Naive thymus-derived CD8-positive, alpha-beta T cell (primary cell): ENCODE results near the gene GIMAP2. TPM values are rescaled to one million over a fixed set of nuclear protein-coding genes. Genes with fewer than 3 reads are reported as not detected.

ENCODE experiments used
- ATAC-seq, 2 donors: fragments of 150-1000 bp; cut with Tn5 transposase in 1 of 2; sonication (Bioruptor Pico), chemical (Tn5 transposase) in 1 of 2; 1 replicate in 1 of 2; 2 replicates in 1 of 2; pipeline ENCODE4 v1.10.0; 2021; ENCODE audit warnings: mild to moderate bottlenecking in 2 of 2, moderate library complexity in 2 of 2
- POLR2A ChIA-PET: fragments of 350-600 bp; sonication (Branson Sonifier 250); formaldehyde crosslinking; loops from one replicate; lab custom pipeline; 2021; ENCODE audit warnings: antibody characterized with exemption; lab: Charles Lee
- DNase-seq, 10 donors: peaks; one replicate each; pipeline versions ENCODE4 v3.0.0 to v3.0.0-alpha.2; 2020 to 2022
- H3K27ac Mint-ChIP-seq, 10 donors: one replicate each; pipeline ENCODE4 v1.8.0; 2020 to 2022; ENCODE audit warnings: mild to moderate bottlenecking in 10 of 10, mixed read lengths in 10 of 10, moderate library complexity in 4 of 10, inconsistent platforms in 1 of 10
- H3K27me3 Mint-ChIP-seq, 5 donors: one replicate each; pipeline ENCODE4 v1.8.0; 2021 to 2022; ENCODE audit warnings: mixed read lengths in 5 of 5
- H3K36me3 Mint-ChIP-seq, 3 donors: one replicate each; pipeline ENCODE4 v1.8.0; 2020 to 2022; ENCODE audit warnings: mixed read lengths in 3 of 3, mild to moderate bottlenecking in 2 of 3, inconsistent platforms in 1 of 3
- H3K4me1 Mint-ChIP-seq, 4 donors: one replicate each; pipeline ENCODE4 v1.8.0; 2021 to 2022; ENCODE audit warnings: mixed read lengths in 4 of 4
- H3K4me3 Mint-ChIP-seq, 10 donors: one replicate each; pipeline ENCODE4 v1.8.0; 2020 to 2022; ENCODE audit warnings: mild to moderate bottlenecking in 10 of 10, mixed read lengths in 10 of 10, moderate library complexity in 6 of 10, inconsistent platforms in 1 of 10
- H3K9me3 Mint-ChIP-seq, 9 donors: one replicate each; pipeline ENCODE4 v1.8.0; 2020 to 2022; ENCODE audit warnings: mixed read lengths in 9 of 9, mild to moderate bottlenecking in 3 of 9, inconsistent platforms in 1 of 9, moderate library complexity in 1 of 9
- polyA plus RNA-seq, 3 donors: library from polyadenylated mRNA; unstranded; fragments of 300-500 nt; fragmentation: Illumina TruSeq; gene quantifications; one replicate each; pipeline ENCODE4 v1.2.3, GENCODE V29; 2021
- total RNA-seq, 8 experiments: library from RNA in 2 of 8; stranded (reverse) in 2 of 8; gene quantifications; one replicate each; pipeline ENCODE4 v1.2.3 and lab custom pipeline; 2021 to 2026

The GIMAP2 gene
- total and polyA plus RNA-seq, 5 experiments from 2014 or later = 89.3 to 238 (median 102) TPM

DNA sequence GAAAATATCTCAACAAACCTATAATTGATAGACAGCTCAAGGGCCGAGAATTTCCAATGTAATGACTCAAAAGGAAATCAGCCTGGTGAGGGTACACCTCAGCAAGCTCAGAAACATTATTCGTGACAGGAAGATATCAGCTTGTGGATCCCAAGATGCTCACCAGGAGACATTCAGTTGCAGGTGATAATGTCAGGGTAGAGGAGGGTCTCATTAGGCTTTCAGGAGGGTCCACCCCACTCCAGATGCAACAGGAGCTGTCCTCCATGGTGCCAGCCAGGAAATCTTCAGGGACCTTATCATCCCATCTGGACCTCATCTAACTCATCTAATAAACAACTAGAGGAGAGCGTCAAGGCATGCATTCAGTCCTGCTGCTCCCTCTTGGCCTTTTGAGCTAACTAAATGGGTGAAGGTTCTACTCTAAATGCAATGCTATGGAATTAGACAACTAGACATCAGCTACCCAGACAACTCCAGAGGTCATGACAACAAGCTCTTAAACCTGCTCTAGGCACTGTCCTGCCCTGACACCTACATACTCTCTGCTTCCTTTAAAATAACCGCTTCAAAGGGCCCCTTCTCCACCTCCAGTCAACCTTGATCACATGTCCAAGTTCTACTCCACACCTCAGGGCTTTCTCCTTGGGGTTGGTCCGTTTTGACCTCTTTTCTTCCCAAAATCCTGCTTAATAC, 47.4 kb downstream of the GIMAP2 start:
- peak overlapping the region; percentile 53 to 100 (median 93) for H3K27ac Mint-ChIP-seq
- POLR2A ChIA-PET = interaction anchor here (0.6 to 10.6 kb wide), 14 partner anchors 10 to 319 kb away, joined by 3 to 323 read pairs (median 8); partner anchors contain the start of genes GIMAP1, GIMAP2, GIMAP4 and GIMAP6
- H3K36me3 Mint-ChIP-seq = peaks cover 3 to 19% (median 12%) of the 10 kb centered on the region in 3 donors
- ATAC-seq (peak; percentile 9 to 31), DNase-seq (no peak)
- peaks cover 4 to 12% (median 11%) of the 10 kb centered on the region in 9 donors for H3K9me3 Mint-ChIP-seq
- peak overlapping the region in 9 of 10 donors; percentile 28 to 88 (median 58) for H3K4me3 Mint-ChIP-seq
- H3K4me1 Mint-ChIP-seq = peaks cover 44 to 73% (median 71%) of the 10 kb centered on the region in 4 donors
- H3K27me3 Mint-ChIP-seq = no peaks in the 10 kb centered on the region

GRCh38 chr7:150733482-150734095, 48.1 kb downstream of the GIMAP2 start:
- Mint-ChIP-seq H3K27ac (peak overlapping the region; percentile 93 to 100 (median 96)), H3K4me3 (peak overlapping the region in 8 of 10 donors; percentile 51 to 100 (median 70)), H3K4me1 (peaks cover 46 to 71% (median 71%) of the 10 kb centered on the region in 4 donors), H3K36me3 (peaks cover 8 to 19% (median 12%) of the 10 kb centered on the region in 3 donors), H3K27me3 (no peaks in the 10 kb centered on the region), H3K9me3 (peaks cover 2 to 7% (median 5%) of the 10 kb centered on the region in 9 donors)
- POLR2A ChIA-PET = interaction anchor here (0.6 to 10.6 kb wide), 11 partner anchors 10 to 319 kb away, joined by 3 to 323 read pairs (median 9); partner anchors contain the start of genes GIMAP1, GIMAP4 and GIMAP6
- DNase-seq = no peak
- ATAC-seq = no peak

- Mint-ChIP-seq H3K4me3 (peak overlapping the region in 6 of 10 donors; percentile 11 to 100 (median 70)), H3K27me3 (no peaks in the 10 kb centered on the region), H3K27ac (peak overlapping the region; percentile 93 to 100 (median 96)), H3K4me1 (peaks cover 47 to 72% (median 71%) of the 10 kb centered on the region in 4 donors), H3K36me3 (peaks cover 15 to 20% (median 16%) of the 10 kb centered on the region in 3 donors), H3K9me3 (peaks cover 0 to 6% (median 0%) of the 10 kb centered on the region in 9 donors)
- POLR2A ChIA-PET = interaction anchor here (0.6 to 10.6 kb wide), 10 partner anchors 9 to 285 kb away, joined by 3 to 323 read pairs (median 35); partner anchors contain the start of genes GIMAP1, GIMAP4, GIMAP6 and GIMAP7
- ATAC-seq (no peak), DNase-seq (no peak)
Measured at GRCh38 chr7:150734254-150734653, 48.7 kb downstream of the GIMAP2 start.

GRCh38 chr7:150735596-150736358, 50.3 kb downstream of the GIMAP2 start:
- POLR2A ChIA-PET = interaction anchor here (0.9 to 16.2 kb wide), 14 partner anchors 8 to 283 kb away, joined by 3 to 323 read pairs (median 6); partner anchors contain the start of genes GIMAP1, GIMAP4, GIMAP6 and GIMAP7
- no peak for DNase-seq
- peak; percentile 31 to 43 for ATAC-seq
- Mint-ChIP-seq H3K27me3 (no peaks in the 10 kb centered on the region), H3K4me1 (peaks cover 43 to 71% (median 66%) of the 10 kb centered on the region in 4 donors), H3K9me3 (peaks cover 0 to 5% (median 0%) of the 10 kb centered on the region in 9 donors), H3K27ac (peak overlapping the region; percentile 93 to 100 (median 96)), H3K4me3 (peak overlapping the region; percentile 88 to 100 (median 98)), H3K36me3 (peaks cover 29 to 33% (median 30%) of the 10 kb centered on the region in 3 donors)

DNA sequence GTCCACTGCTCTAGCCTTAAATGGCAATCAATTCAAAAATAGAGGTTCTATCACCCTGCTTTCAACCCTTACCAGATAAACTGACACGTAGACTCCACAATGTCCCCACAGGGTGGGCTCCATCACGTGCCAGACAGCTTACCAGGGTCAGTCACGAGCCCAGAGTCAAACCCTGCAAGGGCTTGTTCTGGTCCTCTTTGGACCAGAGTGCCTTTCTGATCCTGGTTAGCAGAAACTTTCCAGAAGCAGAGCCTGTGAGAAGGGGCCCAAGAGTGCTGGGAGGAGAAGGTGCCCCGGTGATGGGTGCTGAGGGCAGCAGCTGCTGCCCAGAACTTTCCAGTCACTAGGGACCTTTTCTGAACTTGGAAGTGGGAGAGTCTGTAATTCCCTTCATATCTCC, 51.4 kb downstream of the GIMAP2 start:
- Mint-ChIP-seq H3K9me3 (peaks cover 0 to 5% (median 0%) of the 10 kb centered on the region in 9 donors), H3K4me1 (peaks cover 47 to 75% (median 68%) of the 10 kb centered on the region in 4 donors), H3K27me3 (no peaks in the 10 kb centered on the region), H3K36me3 (peaks cover 40 to 43% (median 41%) of the 10 kb centered on the region in 3 donors), H3K27ac (peak overlapping the region; percentile 93 to 100 (median 96)), H3K4me3 (peak overlapping the region; percentile 88 to 100 (median 98))
- DNase-seq = no peak
- POLR2A ChIA-PET = interaction anchor here (0.6 to 16.2 kb wide), 28 partner anchors 8 to 368 kb away, joined by 3 to 323 read pairs (median 6); partner anchors contain the start of genes GIMAP1, GIMAP2, GIMAP4 and GIMAP6
- peak; percentile 15 to 31 for ATAC-seq

- Mint-ChIP-seq H3K36me3 (peaks cover 46 to 47% (median 47%) of the 10 kb centered on the region in 3 donors), H3K9me3 (peaks cover 0 to 5% (median 0%) of the 10 kb centered on the region in 9 donors), H3K27me3 (no peaks in the 10 kb centered on the region), H3K4me1 (peaks cover 48 to 75% (median 68%) of the 10 kb centered on the region in 4 donors), H3K4me3 (peak within 1 kb of the TSS; percentile 88 to 100 (median 98)), H3K27ac (peak within 1 kb of the TSS; percentile 93 to 100 (median 96))
- peak; percentile 67 to 76 for ATAC-seq
- POLR2A ChIA-PET = interaction anchor here (0.6 to 16.2 kb wide), 39 partner anchors 9 to 369 kb away, joined by 3 to 323 read pairs (median 5); partner anchors contain the start of genes GIMAP1, GIMAP2, GIMAP4 and GIMAP6
- peak in 6 of 10 donors; percentile 27 to 60 (median 40) for DNase-seq
Measured at GRCh38 chr7:150737265-150738055, 52.0 kb downstream of the GIMAP2 start, which contains the start of gene GIMAP5. TSS of gene GIMAP5 (plus strand) at chr7:150737418. CDS start at chr7:150740885, 3,467 bp downstream.

GRCh38 chr7:150738092-150738491, 52.6 kb downstream of the GIMAP2 start:
- peak in 1 of 10 donors; percentile 35 for DNase-seq
- Mint-ChIP-seq H3K36me3 (peaks cover 52 to 53% (median 52%) of the 10 kb centered on the region in 3 donors), H3K27me3 (no peaks in the 10 kb centered on the region), H3K4me1 (peaks cover 48 to 75% (median 68%) of the 10 kb centered on the region in 4 donors), H3K27ac (peak overlapping the region; percentile 93 to 100 (median 96)), H3K9me3 (peaks cover 0 to 5% (median 0%) of the 10 kb centered on the region in 9 donors), H3K4me3 (peak overlapping the region; percentile 88 to 100 (median 98))
- POLR2A ChIA-PET = interaction anchor here (0.8 to 16.2 kb wide), 29 partner anchors 8 to 370 kb away, joined by 3 to 323 read pairs (median 6); partner anchors contain the start of genes GIMAP1, GIMAP2, GIMAP4 and GIMAP6
- no peak for ATAC-seq

- Mint-ChIP-seq H3K27ac (peak overlapping the region; percentile 93 to 100 (median 96)), H3K4me3 (peak overlapping the region; percentile 88 to 100 (median 98)), H3K36me3 (peaks cover 57 to 58% (median 57%) of the 10 kb centered on the region in 3 donors), H3K4me1 (peaks cover 47 to 75% (median 68%) of the 10 kb centered on the region in 4 donors), H3K27me3 (no peaks in the 10 kb centered on the region), H3K9me3 (peaks cover 0 to 5% (median 0%) of the 10 kb centered on the region in 9 donors)
- POLR2A ChIA-PET = interaction anchor here (0.8 to 16.2 kb wide), 28 partner anchors 8 to 286 kb away, joined by 3 to 323 read pairs (median 6); partner anchors contain the start of genes GIMAP1, GIMAP2, GIMAP4 and GIMAP6
- no peak for DNase-seq
- ATAC-seq = no peak
Measured at GRCh38 chr7:150738591-150739001, 53.1 kb downstream of the GIMAP2 start.

GRCh38 chr7:150739033-150739432, 53.5 kb downstream of the GIMAP2 start:
- POLR2A ChIA-PET = interaction anchor here (0.8 to 16.2 kb wide), 22 partner anchors 9 to 287 kb away, joined by 3 to 323 read pairs (median 8); partner anchors contain the start of genes GIMAP1, GIMAP2, GIMAP4 and GIMAP6
- H3K4me1 Mint-ChIP-seq = peaks cover 47 to 75% (median 68%) of the 10 kb centered on the region in 4 donors
- H3K27me3 Mint-ChIP-seq = no peaks in the 10 kb centered on the region
- DNase-seq = no peak
- peaks cover 58 to 63% (median 62%) of the 10 kb centered on the region in 3 donors for H3K36me3 Mint-ChIP-seq
- peak overlapping the region; percentile 88 to 100 (median 98) for H3K4me3 Mint-ChIP-seq
- H3K9me3 Mint-ChIP-seq = peaks cover 0 to 5% (median 0%) of the 10 kb centered on the region in 9 donors
- H3K27ac Mint-ChIP-seq = peak overlapping the region; percentile 93 to 100 (median 96)
- no peak for ATAC-seq

- DNase-seq (no peak), ATAC-seq (no peak)
- H3K4me1 Mint-ChIP-seq = peaks cover 49 to 75% (median 68%) of the 10 kb centered on the region in 4 donors
- H3K9me3 Mint-ChIP-seq = peaks cover 0 to 5% (median 0%) of the 10 kb centered on the region in 9 donors
- no peaks in the 10 kb centered on the region for H3K27me3 Mint-ChIP-seq
- peak overlapping the region; percentile 92 to 100 (median 96) for H3K27ac Mint-ChIP-seq
- peak overlapping the region; percentile 88 to 100 (median 98) for H3K4me3 Mint-ChIP-seq
- peaks cover 58 to 72% (median 71%) of the 10 kb centered on the region in 3 donors for H3K36me3 Mint-ChIP-seq
- POLR2A ChIA-PET = interaction anchor here (1.5 to 16.2 kb wide), 18 partner anchors 8 to 288 kb away, joined by 3 to 323 read pairs (median 64); partner anchors contain the start of genes GIMAP1, GIMAP2, GIMAP4 and GIMAP6
Measured at GRCh38 chr7:150740053-150740452, 54.5 kb downstream of the GIMAP2 start.
